ENCODE measurements around the gene LAPTM5.

Gene LAPTM5

DNA sequence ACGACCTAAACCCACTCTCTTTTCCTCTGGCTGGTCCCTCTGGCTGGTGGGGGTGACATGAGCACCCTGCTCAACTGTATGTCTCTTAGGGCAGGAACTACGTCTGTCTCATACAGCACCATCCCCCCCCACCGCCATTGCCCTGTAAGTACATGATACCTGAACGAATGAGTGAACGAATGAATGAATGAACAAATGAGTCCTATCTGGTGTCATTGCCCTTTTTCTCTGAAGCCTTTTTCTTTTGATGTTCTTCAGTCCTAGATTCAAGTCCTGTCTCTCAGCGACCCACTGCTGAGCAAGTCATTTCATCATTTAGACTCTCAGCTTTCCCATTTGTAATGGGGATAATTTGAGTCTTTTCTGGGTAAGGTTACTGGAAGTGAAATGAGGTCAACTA is 45.0 kb downstream of the LAPTM5 start:
- no peak for DNase-seq

DNA sequence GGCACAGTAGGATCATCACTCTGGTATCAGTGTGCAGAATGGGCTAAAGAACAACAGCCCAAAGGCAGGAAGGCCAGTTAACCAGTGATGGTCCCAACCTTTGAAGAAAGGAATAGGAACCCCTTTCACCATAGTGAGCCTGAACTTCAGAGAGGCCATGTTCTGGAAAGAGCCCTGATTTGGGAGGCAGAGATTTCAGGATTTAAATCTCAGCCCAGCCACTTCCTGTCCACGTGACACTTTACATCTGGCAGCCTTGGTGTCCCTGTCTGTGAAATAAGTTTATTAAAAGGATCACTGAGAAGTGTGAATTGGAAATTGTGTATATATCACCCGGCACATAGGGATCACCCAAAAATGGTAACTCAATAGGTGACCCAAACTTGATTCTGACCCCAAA is 47.2 kb downstream of the LAPTM5 start:
- no peak for DNase-seq

DNA sequence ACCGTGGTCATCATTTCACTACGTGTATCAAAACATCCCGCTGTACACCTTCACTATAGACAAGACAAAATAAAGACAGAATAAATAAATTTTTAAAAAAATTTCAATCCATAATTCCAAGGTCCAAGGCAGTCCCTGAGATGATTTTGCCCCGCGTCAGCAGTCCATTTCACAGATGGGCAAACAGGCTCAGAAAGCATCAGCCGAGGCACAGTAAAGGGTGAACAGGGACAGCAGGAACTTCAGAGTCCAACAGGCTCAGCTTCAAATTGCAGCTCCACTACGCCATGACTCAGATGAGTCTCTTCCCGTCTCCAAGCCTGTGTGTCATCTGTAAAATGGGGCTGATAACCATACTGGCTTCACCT is 49.2 kb downstream of the LAPTM5 start:
- no peak for DNase-seq

- DNase-seq: peak; percentile 36
These were observed 49.9 kb downstream of the LAPTM5 start for GRCh38 chr1:30707412-30708360.

DNA sequence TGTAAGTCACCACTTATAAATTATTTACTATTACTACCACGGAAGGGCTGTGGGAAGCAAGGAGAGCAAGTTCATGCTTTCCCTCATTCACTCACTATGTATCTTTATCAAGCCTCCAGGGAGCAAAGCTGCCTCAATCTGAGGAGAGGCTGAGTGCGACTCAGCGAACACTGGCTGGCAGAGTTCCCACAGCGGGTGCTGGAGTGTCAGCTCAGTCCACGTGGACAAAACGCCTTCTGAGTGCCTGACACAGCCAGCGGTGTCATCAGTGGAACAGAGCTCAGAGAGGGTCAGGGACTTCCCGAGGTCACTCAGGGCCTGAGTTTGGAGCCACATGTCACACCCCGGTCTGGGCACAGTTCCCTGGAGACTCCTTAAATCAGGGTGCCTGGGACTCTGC is 51.0 kb downstream of the LAPTM5 start:
- no peak for DNase-seq

DNA sequence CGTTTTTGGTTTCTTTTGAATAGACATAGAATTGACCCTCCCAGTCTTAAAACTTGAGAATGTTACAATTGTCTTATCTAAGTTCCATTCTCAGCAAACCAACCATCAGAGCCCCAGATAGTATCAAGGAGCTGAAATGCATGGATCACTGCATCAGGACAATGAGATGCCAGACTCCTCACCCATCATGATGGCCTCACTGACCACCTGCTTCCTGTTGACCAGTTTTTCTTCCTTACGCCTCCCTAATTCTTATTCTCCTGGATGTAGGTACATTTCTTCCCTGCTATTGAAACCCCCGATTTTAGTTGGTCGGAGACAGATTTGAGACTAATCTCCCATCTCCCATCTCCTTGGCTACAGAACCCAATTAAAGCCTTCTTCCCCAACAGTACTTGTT is 51.9 kb downstream of the LAPTM5 start:
- DNase-seq: no peak

DNA sequence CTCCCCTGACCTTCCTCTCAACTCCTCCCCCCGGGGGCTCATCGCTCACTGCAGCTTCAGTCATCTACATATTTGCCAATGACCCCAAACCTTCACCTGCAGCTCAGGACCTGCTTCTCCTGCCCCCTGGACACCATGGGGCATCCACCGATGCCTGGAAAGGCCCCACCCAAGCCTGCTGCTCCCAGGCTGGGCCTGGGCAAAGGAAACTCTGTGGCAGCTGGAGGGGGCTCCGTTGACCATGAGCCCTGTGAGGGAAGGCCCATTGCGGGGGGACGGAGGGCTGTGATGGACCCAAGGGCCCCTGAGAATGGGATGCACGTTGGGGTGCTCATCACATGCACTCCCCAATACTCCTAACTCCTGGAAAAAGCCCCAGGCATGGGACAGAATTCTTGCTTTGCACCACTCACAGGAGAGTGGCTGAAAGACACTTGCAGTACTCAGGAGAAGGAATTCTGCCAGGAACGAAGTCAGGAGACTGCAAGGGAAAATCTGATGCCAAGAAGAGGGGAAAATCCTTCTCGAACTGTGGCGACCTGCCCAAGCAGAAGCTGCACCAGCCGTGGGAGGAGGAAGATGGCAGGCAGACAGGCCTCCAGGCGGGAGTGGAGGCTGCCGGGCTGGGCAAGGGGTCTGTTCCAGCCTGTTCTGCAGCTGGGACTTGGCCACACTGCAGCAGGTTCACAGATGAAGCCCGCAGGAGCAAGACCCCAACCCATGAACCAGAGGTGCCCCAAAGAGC is 52.6 kb downstream of the LAPTM5 start:
- no peak for DNase-seq

- no peak for DNase-seq
These were observed 53.3 kb downstream of the LAPTM5 start for GRCh38 chr1:30704271-30704670.

GRCh38 chr1:30702823-30703222 is 54.8 kb downstream of the LAPTM5 start:
- DNase-seq: no peak

DNA sequence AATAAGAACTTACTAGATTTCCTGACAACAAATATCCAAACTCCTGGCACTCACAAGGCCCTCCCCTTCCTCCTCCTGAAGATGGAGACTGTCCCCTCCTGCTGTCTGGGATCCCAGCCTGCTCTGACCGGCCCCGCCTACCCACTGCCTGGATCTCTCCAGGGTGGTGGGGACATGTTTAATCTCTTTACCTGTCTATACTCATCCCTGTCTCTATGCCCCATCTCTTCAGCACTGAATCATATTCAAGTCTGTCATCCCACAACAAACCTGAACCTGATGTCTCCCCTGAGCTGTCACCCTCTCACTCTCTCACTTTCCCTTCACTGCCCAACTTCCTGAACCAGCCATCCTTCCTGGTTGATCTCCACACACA is 56.3 kb downstream of the LAPTM5 start:
- DNase-seq: no peak

DNA sequence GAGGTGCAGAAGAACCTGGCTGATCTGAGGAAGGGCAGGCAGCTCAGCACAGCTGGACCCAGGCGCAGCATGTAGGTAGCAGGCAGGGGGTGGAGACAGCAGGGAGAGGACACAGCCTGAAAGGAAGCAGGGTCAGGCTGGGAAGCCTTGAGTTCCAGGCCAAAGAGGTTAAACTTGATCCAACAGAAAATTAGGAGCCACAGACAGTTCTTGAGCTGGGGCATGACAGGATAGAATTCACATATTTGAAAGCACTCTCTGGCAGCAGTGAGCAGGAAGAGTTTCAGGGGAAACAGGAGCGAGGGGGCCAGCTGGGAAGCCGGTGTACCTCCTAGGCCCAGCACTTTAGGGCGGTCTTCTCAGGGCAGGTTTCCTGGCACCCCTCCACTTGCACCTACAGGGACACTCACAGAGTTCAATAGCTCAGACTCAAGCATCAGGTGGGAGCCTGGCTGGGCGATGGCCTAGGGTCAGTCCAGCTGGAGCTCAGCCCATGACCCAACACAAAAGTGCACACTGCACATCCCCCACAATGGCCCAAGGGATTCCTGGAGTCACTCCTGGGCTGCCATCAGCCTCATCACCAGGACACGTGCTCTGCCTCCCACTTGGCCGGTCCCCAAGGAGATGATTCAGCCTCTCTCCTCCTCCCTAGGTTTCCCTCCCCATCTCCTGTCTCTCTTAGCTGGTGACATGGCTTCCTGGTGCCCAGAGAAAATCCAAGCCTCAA is 56.9 kb downstream of the LAPTM5 start:
- DNase-seq: no peak

DNA sequence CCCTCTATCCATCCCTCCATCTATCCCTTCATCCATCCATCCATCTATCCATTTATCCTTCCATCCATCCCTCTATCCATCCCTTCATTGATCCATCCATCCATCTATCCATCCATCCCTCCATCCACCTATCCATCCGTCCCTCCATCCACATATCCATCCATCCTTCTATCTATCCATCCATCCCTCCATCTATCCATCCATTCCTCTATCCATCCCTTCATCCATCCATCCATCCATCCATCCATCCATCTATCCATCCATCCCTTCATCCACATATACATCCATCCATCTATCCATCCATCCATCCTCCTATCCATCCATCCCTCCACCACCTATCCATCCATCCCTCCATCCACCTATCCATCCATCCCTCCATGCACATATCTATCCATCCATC is 57.8 kb downstream of the LAPTM5 start:
- DNase-seq: no peak

- no peak for DNase-seq
These were observed 59.1 kb downstream of the LAPTM5 start for GRCh38 chr1:30698401-30698981.

GRCh38 chr1:30697571-30698376 is 59.8 kb downstream of the LAPTM5 start:
- DNase-seq: no peak

DNA sequence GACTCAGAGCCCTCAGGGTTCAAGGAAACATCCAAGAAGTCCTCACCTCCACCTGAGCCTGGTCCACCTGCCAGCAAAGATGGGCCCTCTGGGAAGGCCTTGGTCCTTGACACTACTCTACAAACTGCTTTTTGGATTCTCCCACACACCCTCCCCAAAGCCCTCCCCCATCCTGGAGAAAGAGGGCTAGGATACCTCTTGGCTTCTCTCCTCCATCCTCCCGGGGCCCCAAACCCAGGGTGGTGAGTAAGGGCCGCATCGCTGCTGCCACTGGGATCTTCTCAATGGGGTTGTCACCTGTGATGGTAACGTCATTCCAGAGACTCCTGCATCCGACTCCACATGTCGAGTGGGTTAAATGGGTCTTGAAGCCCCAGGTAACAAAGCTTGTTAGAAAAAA is 60.7 kb downstream of the LAPTM5 start:
- DNase-seq: no peak

DNA sequence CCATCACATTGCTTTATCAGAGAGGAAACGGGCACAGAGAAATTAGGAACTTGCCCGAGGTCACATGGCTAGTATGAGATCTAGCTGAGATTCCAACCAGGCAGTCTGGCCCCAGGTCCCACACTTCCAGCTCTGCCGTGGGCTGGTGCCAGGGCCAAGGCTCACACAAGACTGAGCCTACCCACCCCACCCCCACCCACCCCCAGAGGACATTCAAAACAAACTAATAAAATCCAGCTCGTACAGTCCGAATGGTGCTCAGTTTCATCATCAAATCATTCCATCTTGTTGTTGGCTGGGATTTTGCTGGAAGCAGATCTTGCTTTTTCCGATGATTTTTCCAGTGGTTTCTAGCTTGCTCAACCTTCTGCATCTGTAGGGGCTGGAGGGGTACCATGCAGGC is 62.1 kb downstream of the LAPTM5 start:
- DNase-seq: no peak

GRCh38 chr1:30694280-30695175 is 63.0 kb downstream of the LAPTM5 start:
- no peak for DNase-seq

DNA sequence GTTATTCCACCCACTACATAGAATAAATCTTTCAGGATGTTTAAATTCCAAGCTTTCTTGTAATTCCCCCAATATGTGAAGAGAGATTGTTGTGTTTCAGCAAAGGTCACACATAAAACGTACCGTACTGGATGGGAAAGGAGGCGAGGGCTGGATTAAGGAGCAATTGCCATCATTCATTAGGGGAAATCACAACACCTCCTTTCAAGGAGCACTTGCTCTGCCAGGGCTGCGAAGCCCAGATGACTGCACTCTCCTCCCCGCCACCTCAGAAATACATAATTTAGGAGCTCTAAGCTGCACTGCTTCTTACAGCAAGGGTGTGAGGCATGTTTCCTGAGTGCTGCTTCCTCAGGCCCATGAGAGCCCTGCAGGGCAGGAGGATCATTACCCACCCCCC is 63.8 kb downstream of the LAPTM5 start:
- DNase-seq: no peak

- DNase-seq: no peak
These were observed 64.2 kb downstream of the LAPTM5 start for GRCh38 chr1:30693366-30693765.

- DNase-seq: no peak
These were observed 64.6 kb downstream of the LAPTM5 start for GRCh38 chr1:30692948-30693301.
